AG09309 (cell line): Measurements from ENCODE around the gene ATAD3B.
A peak's percentile ranks its signal among the peaks of the same experiment; 100 is the strongest.

Experiments
- DNase-seq: peaks from one replicate; pipeline ENCODE4 v3.0.0-alpha.2; 2010; ENCODE audit warnings: low read depth
- H3K4me3 ChIP-seq: 2 replicates; pipeline ENCODE4 v1.5.1; 2011; ENCODE audit warnings: mild to moderate bottlenecking, low read depth, low read length, moderate library complexity; ENCODE audit not compliant: control insufficient read depth
- TF ChIP-seq, protein P1 (sequence below): IDR thresholded peaks from 2 replicates; pipeline ENCODE4 v1.5.1; 2011; ENCODE audit warnings: mild to moderate bottlenecking, low read depth, low read length, inconsistent platforms; ENCODE audit not compliant: insufficient read depth, control insufficient read depth; ENCODE audit errors: missing control alignments

ATAD3B gene

DNA sequence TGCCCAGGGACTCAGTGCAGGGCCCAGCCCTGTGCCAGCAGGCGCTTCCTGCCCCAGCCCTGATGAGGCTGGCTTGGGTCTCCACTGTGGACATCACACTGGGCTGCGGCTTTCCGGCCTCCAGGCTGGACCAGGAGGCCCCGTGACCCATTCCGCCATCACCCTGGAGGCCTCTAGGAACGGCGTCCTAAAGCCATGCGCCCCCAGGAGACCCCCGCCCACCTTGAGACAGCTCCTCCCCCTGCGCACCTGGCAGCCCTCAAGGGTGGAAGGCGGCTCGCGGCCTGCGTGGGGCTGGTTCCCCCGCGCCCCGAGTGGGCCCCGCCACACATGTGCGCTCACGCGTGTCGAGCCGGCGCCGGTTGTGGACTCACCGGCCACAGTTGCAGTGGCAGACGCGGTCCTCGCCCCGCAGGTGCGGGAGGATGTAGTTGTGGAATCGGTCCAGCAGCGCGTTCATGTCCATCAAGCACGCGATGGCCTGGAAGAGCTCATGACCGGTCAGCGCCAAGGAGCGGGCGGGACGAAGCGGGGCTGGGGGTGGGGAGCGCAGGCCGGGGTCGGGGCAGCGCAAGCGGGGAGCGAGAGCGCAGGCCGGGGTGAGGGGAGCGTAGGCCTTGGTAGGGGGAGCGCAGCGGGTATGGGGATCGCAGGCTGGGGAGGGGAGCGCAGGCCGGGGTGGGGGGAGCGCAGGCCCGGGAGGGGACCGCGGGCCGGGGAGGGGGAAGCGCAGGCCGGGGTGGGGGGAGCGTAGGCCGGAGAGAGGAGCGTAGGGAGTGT is 67.9 kb downstream of the ATAD3B start:
- H3K4me3 ChIP-seq = peak overlapping the region; percentile 47
- TF ChIP-seq, protein P1, sequence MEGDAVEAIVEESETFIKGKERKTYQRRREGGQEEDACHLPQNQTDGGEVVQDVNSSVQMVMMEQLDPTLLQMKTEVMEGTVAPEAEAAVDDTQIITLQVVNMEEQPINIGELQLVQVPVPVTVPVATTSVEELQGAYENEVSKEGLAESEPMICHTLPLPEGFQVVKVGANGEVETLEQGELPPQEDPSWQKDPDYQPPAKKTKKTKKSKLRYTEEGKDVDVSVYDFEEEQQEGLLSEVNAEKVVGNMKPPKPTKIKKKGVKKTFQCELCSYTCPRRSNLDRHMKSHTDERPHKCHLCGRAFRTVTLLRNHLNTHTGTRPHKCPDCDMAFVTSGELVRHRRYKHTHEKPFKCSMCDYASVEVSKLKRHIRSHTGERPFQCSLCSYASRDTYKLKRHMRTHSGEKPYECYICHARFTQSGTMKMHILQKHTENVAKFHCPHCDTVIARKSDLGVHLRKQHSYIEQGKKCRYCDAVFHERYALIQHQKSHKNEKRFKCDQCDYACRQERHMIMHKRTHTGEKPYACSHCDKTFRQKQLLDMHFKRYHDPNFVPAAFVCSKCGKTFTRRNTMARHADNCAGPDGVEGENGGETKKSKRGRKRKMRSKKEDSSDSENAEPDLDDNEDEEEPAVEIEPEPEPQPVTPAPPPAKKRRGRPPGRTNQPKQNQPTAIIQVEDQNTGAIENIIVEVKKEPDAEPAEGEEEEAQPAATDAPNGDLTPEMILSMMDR = no peak
- no peak for DNase-seq

DNA sequence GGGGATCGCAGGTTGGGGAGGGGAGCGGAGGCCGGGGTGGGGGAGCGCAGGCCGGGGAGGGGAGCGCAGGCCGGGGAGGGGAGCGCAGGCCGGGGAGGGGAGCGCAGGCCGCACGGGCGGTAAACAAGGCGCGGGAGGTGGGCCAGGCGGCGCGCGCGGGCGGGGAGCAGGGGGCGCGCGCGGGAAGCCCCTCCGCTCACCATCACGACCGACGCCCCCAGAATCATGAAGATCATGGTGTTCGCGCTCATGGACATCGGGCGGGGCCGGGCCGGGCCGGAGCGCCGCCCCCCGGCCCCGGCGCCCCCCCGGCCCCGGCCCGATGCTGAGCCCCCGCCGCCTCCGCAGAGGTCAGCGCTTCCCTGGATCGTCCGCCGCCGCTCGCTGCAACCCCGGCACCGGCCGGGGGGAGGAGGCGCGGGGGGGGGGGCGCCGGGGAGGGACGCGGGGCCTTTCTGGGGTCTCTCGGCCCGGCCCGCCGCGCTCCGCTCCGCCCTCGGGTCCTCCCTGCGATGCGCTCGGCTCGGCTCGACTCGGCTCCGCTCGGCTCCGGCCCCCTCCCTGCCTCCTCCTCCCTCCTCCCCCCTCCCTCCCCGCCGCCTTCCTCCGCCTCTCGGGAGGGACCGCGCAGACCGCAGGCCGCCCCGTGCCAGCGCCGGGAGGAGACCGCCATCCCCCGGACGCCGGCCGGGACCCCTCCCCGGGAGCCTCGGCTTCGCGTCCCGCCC is 68.7 kb downstream of the ATAD3B start, which contains the start of gene TMEM240:
Gene TMEM240 (minus strand): TSS at position 535 of the 728 bp plus-strand sequence. CDS start 278 bp downstream, at position 257.
- TF ChIP-seq, protein P1 = no peak
- DNase-seq = peak; percentile 17
- H3K4me3 ChIP-seq = peak within 1 kb of the TSS; percentile 47

DNA sequence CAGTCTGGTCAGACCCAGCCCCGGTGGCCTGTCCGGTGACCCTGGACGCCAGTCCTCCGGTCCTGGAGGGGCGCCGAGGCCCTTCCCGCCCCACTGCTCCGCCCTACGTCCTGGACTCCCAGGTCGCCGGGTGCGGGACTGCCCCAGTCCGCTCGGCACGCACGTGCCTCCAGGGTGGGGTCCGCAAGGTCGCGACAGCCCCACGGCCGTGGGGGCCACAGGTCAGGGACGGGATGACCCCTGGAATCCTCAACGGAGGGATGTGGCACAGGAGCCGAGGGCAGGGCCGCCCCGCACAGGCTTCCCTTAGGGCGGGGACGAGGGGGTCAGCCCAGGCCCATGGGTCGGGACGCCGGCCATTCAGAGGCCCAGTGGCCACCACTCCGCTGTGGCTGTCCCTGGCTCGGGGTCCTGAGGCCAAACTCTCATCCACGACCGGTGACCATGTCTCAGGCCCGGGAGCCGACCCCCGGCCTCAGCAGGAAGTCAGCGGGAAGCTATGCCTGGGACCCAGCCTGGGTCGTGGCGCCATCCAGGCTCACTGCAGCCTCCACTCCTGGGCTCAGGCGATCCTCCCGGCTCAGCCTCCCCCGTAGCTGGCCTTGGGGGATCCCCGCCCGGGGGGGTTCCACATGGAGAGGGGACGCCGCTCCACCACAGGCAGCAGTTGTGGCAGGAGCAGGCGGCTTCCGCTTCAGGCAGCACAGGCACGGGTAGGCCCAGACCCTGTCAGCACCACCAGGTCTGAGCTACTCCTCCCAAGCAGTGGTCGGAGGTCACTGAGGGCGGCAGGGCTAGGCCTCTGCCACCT is 69.5 kb downstream of the ATAD3B start:
- peak overlapping the region; percentile 16 for H3K4me3 ChIP-seq
- TF ChIP-seq, protein P1 = no peak
- no peak for DNase-seq

DNA sequence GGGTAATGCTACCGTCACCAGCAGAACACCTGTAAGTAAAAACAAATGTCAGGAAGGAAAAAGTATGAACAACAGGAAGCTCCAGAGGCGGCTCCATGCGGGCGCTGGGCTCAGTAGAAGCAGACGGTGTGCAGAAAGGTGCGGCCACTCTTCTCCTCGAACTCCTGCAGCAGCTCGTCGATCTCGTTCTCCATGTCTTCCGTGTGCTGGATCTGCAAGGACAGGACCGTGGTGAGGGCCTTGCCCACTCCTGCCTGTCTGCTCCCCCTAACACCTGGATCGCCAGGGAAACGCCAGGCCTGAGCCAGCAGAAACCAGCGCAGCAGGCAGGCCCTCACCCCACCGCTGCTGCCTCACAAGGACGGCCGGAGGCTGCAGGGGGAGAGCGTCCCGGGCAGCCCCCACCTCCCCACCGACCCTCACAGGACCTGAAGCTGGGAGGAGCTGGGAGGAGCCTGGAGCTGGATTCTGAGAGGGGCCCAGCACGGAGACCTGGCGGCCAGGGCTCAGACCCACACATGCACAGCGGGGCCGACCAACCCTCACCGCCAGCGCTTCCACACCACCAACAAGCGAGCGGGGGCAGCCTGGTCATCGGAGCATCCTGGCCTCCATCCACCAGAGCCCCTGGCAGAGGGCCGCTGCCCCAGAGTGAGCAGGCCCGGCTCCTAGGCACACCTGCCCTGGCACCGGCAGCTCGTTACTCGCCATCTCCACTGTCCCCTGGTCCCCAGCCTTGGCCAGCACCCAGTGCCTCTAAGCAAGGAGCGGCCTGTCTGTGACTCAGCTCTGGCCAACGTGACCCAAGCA is 70.6 kb downstream of the ATAD3B start:
- DNase-seq = no peak
- no peak overlapping the region for H3K4me3 ChIP-seq
- TF ChIP-seq, protein P1 = no peak

DNA sequence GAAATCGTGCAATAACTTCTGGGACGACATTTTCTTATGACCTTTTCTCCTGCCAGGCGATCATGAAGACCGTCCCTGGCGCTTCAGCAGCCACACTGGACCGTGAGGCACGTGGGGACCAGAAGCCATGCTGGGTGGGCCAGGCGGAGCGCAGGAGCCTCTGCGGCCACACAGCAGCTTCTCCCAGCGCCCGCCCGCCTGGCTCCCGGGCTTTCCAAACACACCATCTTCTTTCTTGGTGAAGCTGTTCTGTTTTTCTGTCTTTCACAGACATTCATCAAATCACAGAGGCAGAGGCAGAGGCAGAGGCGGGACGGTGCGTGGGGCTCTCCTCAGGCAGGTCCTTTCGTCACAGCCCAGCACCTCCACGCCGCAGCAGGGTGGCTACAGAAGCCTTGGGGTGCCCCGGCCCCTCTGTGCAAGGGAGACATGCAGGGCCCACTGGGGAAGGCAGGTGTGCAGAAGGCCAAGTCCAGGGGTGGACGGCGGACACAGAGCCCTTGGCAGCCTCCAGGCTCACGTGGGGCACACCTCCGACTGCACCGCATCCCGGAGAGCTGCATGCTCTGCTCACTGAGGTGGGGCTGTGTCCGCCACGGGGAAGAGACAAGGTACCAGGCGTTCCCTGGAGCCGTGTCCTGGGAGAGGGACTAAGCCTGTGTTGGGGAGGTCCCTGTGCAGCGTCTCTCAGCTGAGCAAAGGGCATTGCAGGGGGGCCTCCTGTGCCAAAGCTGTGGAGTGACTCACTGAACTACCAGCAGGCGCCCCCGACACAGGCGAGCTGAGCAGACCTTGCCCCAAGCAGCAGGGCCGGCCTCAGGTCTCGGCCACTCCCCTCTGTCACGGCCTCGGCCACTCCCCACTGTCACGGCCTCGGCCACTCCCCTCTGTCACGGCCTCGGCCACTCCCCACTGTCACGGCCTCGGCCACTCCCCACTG is 71.5 kb downstream of the ATAD3B start:
- no peak overlapping the region for H3K4me3 ChIP-seq
- TF ChIP-seq, protein P1 = no peak
- no peak for DNase-seq
